Measurements from ENCODE around the gene SORBS1. TPM values are rescaled to one million over a fixed set of nuclear protein-coding genes. Genes with fewer than 3 reads are reported as not detected.

The SORBS1 gene
- total RNA-seq, 1 donor from 2014 or later, result 5.1 TPM

DNA sequence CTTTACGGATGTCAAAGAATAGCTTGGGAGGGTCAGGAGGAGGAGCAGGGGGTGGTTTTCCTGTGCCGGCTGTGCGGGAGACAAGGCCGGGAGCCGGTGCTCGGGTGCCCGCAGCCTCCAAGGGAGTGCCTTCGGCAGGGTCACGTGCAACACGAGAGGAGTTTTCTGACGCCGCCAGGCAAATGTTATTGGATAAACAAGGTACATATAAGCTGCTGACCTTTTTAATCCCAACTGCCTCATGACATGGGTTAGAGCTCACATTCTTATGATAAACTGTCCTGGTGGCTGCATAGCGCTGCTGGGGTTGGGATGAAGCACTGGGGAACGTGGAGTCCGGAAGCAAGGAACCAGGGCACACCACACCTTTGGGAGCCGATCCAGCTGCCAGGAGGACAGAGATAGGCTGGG lies 145.5 kb downstream of the SORBS1 start:
- H3K36me3 Mint-ChIP-seq (ENCODE audit: low read depth, unreplicated experiment), result no peaks in the 10 kb centered on the region
- H3K4me1 Mint-ChIP-seq (ENCODE audit: low read depth, unreplicated experiment), result peaks cover 3% of the 10 kb centered on the region
- Histone ChIP-seq H3K27ac (ENCODE audit: low read depth, low read length) (no peak overlapping the region), H3K9me3 (ENCODE audit: insufficient read depth, low read depth, low read length) (no peaks in the 10 kb centered on the region), H3K4me3 (ENCODE audit: insufficient read depth, low read depth, low read length) (no peak overlapping the region), H3K36me3 (ENCODE audit: insufficient read depth, low read length) (no peaks in the 10 kb centered on the region), H3K4me1 (ENCODE audit: insufficient read depth, low read length) (no peaks in the 10 kb centered on the region), H3K9ac (ENCODE audit: low read length) (no peak overlapping the region), H3K4me2 (ENCODE audit: low read length) (no peak overlapping the region), H2AFZ (ENCODE audit: low read depth, low read length) (no peak overlapping the region), H4K20me1 (ENCODE audit: insufficient read depth, low read length) (no peaks in the 10 kb centered on the region), H3K27me3 (ENCODE audit: insufficient read depth, low read length) (peaks cover 27% of the 10 kb centered on the region), H3K79me2 (ENCODE audit: insufficient read depth, low read length) (no peaks in the 10 kb centered on the region)
- H3K9me3 Mint-ChIP-seq (ENCODE audit: unreplicated experiment), result no peaks in the 10 kb centered on the region
- no peak overlapping the region for H3K4me3 Mint-ChIP-seq (ENCODE audit: unreplicated experiment)
- DNase-seq (ENCODE audit: low read depth) (no peak), FAIRE-seq (no peak)
- peak overlapping the region; percentile 62 for H3K27ac Mint-ChIP-seq (ENCODE audit: unreplicated experiment)
- H3K27me3 Mint-ChIP-seq (ENCODE audit: low read depth, unreplicated experiment), result peaks cover 3% of the 10 kb centered on the region
- TF ChIP-seq, protein P1, sequence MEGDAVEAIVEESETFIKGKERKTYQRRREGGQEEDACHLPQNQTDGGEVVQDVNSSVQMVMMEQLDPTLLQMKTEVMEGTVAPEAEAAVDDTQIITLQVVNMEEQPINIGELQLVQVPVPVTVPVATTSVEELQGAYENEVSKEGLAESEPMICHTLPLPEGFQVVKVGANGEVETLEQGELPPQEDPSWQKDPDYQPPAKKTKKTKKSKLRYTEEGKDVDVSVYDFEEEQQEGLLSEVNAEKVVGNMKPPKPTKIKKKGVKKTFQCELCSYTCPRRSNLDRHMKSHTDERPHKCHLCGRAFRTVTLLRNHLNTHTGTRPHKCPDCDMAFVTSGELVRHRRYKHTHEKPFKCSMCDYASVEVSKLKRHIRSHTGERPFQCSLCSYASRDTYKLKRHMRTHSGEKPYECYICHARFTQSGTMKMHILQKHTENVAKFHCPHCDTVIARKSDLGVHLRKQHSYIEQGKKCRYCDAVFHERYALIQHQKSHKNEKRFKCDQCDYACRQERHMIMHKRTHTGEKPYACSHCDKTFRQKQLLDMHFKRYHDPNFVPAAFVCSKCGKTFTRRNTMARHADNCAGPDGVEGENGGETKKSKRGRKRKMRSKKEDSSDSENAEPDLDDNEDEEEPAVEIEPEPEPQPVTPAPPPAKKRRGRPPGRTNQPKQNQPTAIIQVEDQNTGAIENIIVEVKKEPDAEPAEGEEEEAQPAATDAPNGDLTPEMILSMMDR (IDR thresholded peaks at IDR 0.05; ENCODE audit: insufficient read depth, low read depth, low read length), result no peak
- TF ChIP-seq EZH2 (IDR thresholded peaks at IDR 0.05; ENCODE audit: insufficient read depth, low read length), result no peak

DNA sequence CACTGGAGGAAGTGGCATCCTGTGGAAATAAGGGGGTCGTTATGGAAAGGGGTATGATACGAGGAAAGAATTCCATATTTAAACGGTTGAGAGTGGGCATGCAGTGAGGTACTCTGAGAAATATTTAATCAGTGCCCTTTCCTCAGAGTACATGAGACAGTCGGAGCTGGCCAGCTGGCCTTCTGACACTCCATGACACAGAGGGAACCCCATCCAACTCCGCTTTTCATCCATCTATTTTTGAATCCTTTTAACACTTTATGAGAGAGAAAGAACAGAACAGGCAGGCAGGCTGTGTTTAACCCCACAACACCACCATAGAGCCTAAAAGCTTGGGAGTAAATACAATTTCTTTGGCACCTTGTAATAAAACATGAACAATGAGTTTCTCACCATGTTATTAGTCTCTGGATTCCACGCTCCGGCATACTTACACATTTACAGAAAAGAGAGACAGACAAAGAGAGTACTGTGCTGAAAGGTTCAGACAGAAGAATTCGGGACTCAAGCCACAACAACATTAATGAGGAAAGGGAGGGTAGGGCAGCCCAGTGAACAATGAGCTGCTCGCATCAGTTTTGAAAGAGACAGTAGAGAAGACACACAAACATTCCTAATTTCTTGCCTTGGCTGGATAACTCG lies 146.2 kb downstream of the SORBS1 start:
- DNase-seq (ENCODE audit: low read depth) (no peak), FAIRE-seq (no peak)
- no peaks in the 10 kb centered on the region for H3K36me3 Mint-ChIP-seq (ENCODE audit: low read depth, unreplicated experiment)
- H3K27ac ChIP-seq (ENCODE audit: low read depth, low read length), result no peak overlapping the region
- H4K20me1 ChIP-seq (ENCODE audit: insufficient read depth, low read length), result no peaks in the 10 kb centered on the region
- H3K4me1 Mint-ChIP-seq (ENCODE audit: low read depth, unreplicated experiment), result peaks cover 3% of the 10 kb centered on the region
- peaks cover 3% of the 10 kb centered on the region for H3K27me3 Mint-ChIP-seq (ENCODE audit: low read depth, unreplicated experiment)
- no peaks in the 10 kb centered on the region for H3K36me3 ChIP-seq (ENCODE audit: insufficient read depth, low read length)
- no peak overlapping the region for H2AFZ ChIP-seq (ENCODE audit: low read depth, low read length)
- H3K27me3 ChIP-seq (ENCODE audit: insufficient read depth, low read length), result peaks cover 22% of the 10 kb centered on the region
- TF ChIP-seq EZH2 (IDR thresholded peaks at IDR 0.05; ENCODE audit: insufficient read depth, low read length), result no peak
- TF ChIP-seq, protein P1 (IDR thresholded peaks at IDR 0.05; ENCODE audit: insufficient read depth, low read depth, low read length), result no peak
- no peak overlapping the region for H3K9ac ChIP-seq (ENCODE audit: low read length)
- H3K4me2 ChIP-seq (ENCODE audit: low read length), result no peak overlapping the region
- no peaks in the 10 kb centered on the region for H3K4me1 ChIP-seq (ENCODE audit: insufficient read depth, low read length)
- no peak overlapping the region for H3K4me3 ChIP-seq (ENCODE audit: insufficient read depth, low read depth, low read length)
- no peaks in the 10 kb centered on the region for H3K9me3 Mint-ChIP-seq (ENCODE audit: unreplicated experiment)
- H3K9me3 ChIP-seq (ENCODE audit: insufficient read depth, low read depth, low read length), result no peaks in the 10 kb centered on the region
- H3K79me2 ChIP-seq (ENCODE audit: insufficient read depth, low read length), result no peaks in the 10 kb centered on the region
- no peak overlapping the region for H3K27ac Mint-ChIP-seq (ENCODE audit: unreplicated experiment)
- no peak overlapping the region for H3K4me3 Mint-ChIP-seq (ENCODE audit: unreplicated experiment)

Measured in astrocyte (in vitro differentiated cells and primary cell).